Lung (tissue), 12 donors: Measurements from ENCODE around the gene SLC9A7. TPM values are rescaled to one million over a fixed set of nuclear protein-coding genes. Genes with fewer than 3 reads are reported as not detected.
A peak's percentile ranks its signal among the peaks of the same experiment; 100 is the strongest.

Experiments used
- ATAC-seq: fragments of 200-7000 bp; cut with Tn5 transposase; one replicate; pipeline ENCODE4 v1.9.1; 2020; ENCODE audit warnings: moderate number of reproducible peaks; ENCODE audit not compliant: insufficient read depth, low FRiP score
- DNase-seq, 3 donors: peaks; one replicate each; pipeline ENCODE4 v3.0.0-alpha.2; 2013 to 2017
- H3K27ac ChIP-seq, 2 donors: one replicate each; pipeline ENCODE4 v1.5.1; 2013; ENCODE audit warnings: mild to moderate bottlenecking in 2 of 2, moderate library complexity in 2 of 2, control low read depth in 1 of 2, inconsistent platforms in 1 of 2, low read depth in 1 of 2, low read length in 1 of 2
- H3K27me3 ChIP-seq, 3 donors: one replicate each; pipeline ENCODE4 v1.5.1; 2013; ENCODE audit warnings: low read length in 2 of 3; ENCODE audit not compliant: control insufficient read depth in 3 of 3, insufficient read depth in 3 of 3
- H3K36me3 ChIP-seq, 4 donors: one replicate each; pipeline ENCODE4 v1.5.1; 2013; ENCODE audit warnings: low read length in 4 of 4, mild to moderate bottlenecking in 1 of 4, moderate library complexity in 1 of 4; ENCODE audit not compliant: control insufficient read depth in 4 of 4, insufficient read depth in 4 of 4
- H3K4me1 ChIP-seq, 5 donors: one replicate each; pipeline ENCODE4 v1.5.1; 2013; ENCODE audit warnings: low read length in 5 of 5, mild to moderate bottlenecking in 2 of 5, moderate library complexity in 1 of 5; ENCODE audit not compliant: control insufficient read depth in 5 of 5, insufficient read depth in 5 of 5
- H3K4me3 ChIP-seq: one replicate; pipeline ENCODE4 v1.5.1; 2013; ENCODE audit warnings: mild to moderate bottlenecking, control low read depth, moderate library complexity
- H3K9ac ChIP-seq, 2 donors: one replicate each; pipeline ENCODE4 v1.5.1; 2013; ENCODE audit warnings: low read length in 2 of 2, control low read depth in 1 of 2; ENCODE audit not compliant: insufficient read depth in 1 of 2
- H3K9me3 ChIP-seq, 4 donors: one replicate each; pipeline ENCODE4 v1.5.1; 2013; ENCODE audit warnings: low read length in 3 of 4, mild to moderate bottlenecking in 1 of 4, moderate library complexity in 1 of 4; ENCODE audit not compliant: control insufficient read depth in 4 of 4, insufficient read depth in 3 of 4
- CTCF ChIP-seq: IDR thresholded peaks from 2 replicates; pipeline ENCODE4 v1.5.1; 2012; ENCODE audit warnings: mild to moderate bottlenecking; ENCODE audit errors: control extremely low read depth, extremely low read depth
- WGBS, 2 donors: extraction: QIAGEN DNeasy Blood & Tissue Kit; methylation state at CpG; one replicate each; pipeline ENCODE4 v1.1.7; 2013; 5-methylcytosine and 5-hydroxymethylcytosine counted together
- polyA plus RNA-seq, 2 donors: library from polyadenylated mRNA; stranded (reverse); fragments of 200-250 nt; gene quantifications; one replicate each; pipeline ENCODE4 v1.2.1, GENCODE V29; 2013
- total RNA-seq, 2 donors: library from RNA; depleted of rRNA in 1 of 2; stranded (reverse); fragments of >200 nt in 1 of 2; gene quantifications; one replicate each; pipeline ENCODE4 v1.2.1, GENCODE V29; 2014 to 2021
- donor health status: control.
- donor health status: control.
- donor health status: Bipolar disorder and iron deficiency.
- donor health status: healthy.
- donor health status: DM: yes; HTN: yes; CAD: no.

SLC9A7 gene
- total and polyA plus RNA-seq, 4 donors, result 1.2 to 6.9 (median 3.6) TPM

GRCh38 chrX:46628460-46629371, 130.2 kb downstream of the SLC9A7 start:
- Histone ChIP-seq H3K9ac (peak overlapping the region in 1 of 2 donors; percentile 32), H3K4me3 (no peak overlapping the region), H3K27ac (peak overlapping the region; percentile 51 to 82), H3K9me3 (peaks cover 0 to 3% (median 0%) of the 10 kb centered on the region in 4 donors), H3K4me1 (peaks cover 0 to 30% (median 6%) of the 10 kb centered on the region in 5 donors), H3K27me3 (peaks cover 0 to 6% (median 2%) of the 10 kb centered on the region in 3 donors), H3K36me3 (no peaks in the 10 kb centered on the region)
- DNase-seq (peak in 2 of 3 donors; percentile 65 to 79), ATAC-seq (peak; percentile 80)
- WGBS, 2 donors, result 17 to 49% methylated on average over 6 of the region's 6 CpGs
- TF ChIP-seq CTCF, result no peak

- ATAC-seq (no peak), DNase-seq (peak; percentile 83 to 92 (median 91))
- Histone ChIP-seq H3K27ac (peak overlapping the region in 1 of 2 donors; percentile 60), H3K9ac (no peak overlapping the region), H3K27me3 (peaks cover 0 to 9% (median 2%) of the 10 kb centered on the region in 3 donors), H3K36me3 (no peaks in the 10 kb centered on the region), H3K4me3 (no peak overlapping the region), H3K9me3 (peaks cover 0 to 3% (median 0%) of the 10 kb centered on the region in 4 donors), H3K4me1 (peaks cover 0 to 28% (median 8%) of the 10 kb centered on the region in 5 donors)
- TF ChIP-seq CTCF, result no peak
- WGBS, 2 donors, result 45 to 47% methylated on average over 9 to 10 of the region's 10 CpGs
These were observed 131.1 kb downstream of the SLC9A7 start for GRCh38 chrX:46627711-46628419.

GRCh38 chrX:46627062-46627461, 131.9 kb downstream of the SLC9A7 start:
- Histone ChIP-seq H3K4me1 (peaks cover 0 to 25% (median 8%) of the 10 kb centered on the region in 5 donors), H3K36me3 (no peaks in the 10 kb centered on the region), H3K27me3 (peaks cover 0 to 9% (median 2%) of the 10 kb centered on the region in 3 donors), H3K4me3 (no peak overlapping the region), H3K27ac (peak overlapping the region in 1 of 2 donors; percentile 33), H3K9ac (no peak overlapping the region), H3K9me3 (peaks cover 0 to 3% (median 0%) of the 10 kb centered on the region in 4 donors)
- 43 to 60% methylated on average over 4 of the region's 4 CpGs for WGBS, 2 donors
- DNase-seq (no peak), ATAC-seq (no peak)
- TF ChIP-seq CTCF, result no peak
